Keratinocyte (primary cell): Measurements from ENCODE around the gene OR2C3. TPM values are rescaled to one million over a fixed set of nuclear protein-coding genes. Genes with fewer than 3 reads are reported as not detected.

ENCODE experiments used
- DNase-seq: peaks from one replicate; pipeline ENCODE4 v3.0.0-alpha.2; 2011; ENCODE audit warnings: low read depth, missing footprints, low spot score
- FAIRE-seq: peaks from 2 replicates; lab custom pipeline; 2011; peaks lifted over from hg19 to GRCh38; lab: Jason Lieb, UNC
- H2AFZ ChIP-seq: 2 replicates; pipeline ENCODE4 v1.6.0; 2012; ENCODE audit warnings: low read length, control low read depth, inconsistent platforms; ENCODE audit not compliant: control insufficient read depth
- H3K27ac ChIP-seq: 2 replicates; pipeline ENCODE4 v1.5.1; 2011; ENCODE audit warnings: low read length; ENCODE audit not compliant: control insufficient read depth, insufficient read depth
- H3K27me3 ChIP-seq: 3 replicates; pipeline ENCODE4 v1.6.0; 2011; ENCODE audit warnings: low read length; ENCODE audit not compliant: control insufficient read depth, insufficient read depth; ENCODE audit errors: extremely low read depth
- H3K36me3 ChIP-seq, 2 experiments: 2 replicates in 1 of 2; 3 replicates in 1 of 2; pipeline ENCODE4 v1.5.1; 2011; ENCODE audit warnings: low read length in 2 of 2, mild to moderate bottlenecking in 1 of 2; ENCODE audit not compliant: control insufficient read depth in 2 of 2, insufficient read depth in 2 of 2; ENCODE audit errors: extremely low read depth in 1 of 2
- H3K4me1 ChIP-seq: 3 replicates; pipeline ENCODE4 v1.5.1; 2011; ENCODE audit warnings: low read length; ENCODE audit not compliant: control insufficient read depth, insufficient read depth; ENCODE audit errors: extremely low read depth
- H3K4me2 ChIP-seq: 3 replicates; pipeline ENCODE4 v1.6.0; 2011; ENCODE audit warnings: low read depth, low read length; ENCODE audit not compliant: control insufficient read depth, insufficient read depth; ENCODE audit errors: extremely low read depth
- H3K4me3 ChIP-seq, 3 experiments: fragments of 200-600 bp in 1 of 3; sonication (generic) in 1 of 3; 2 replicates in 2 of 3; 3 replicates in 1 of 3; pipeline ENCODE4 v1.5.1; 2011 to 2016; ENCODE audit warnings: low read length in 3 of 3, mild to moderate bottlenecking in 3 of 3, control low read depth in 2 of 3, inconsistent platforms in 1 of 3, low read depth in 1 of 3, mixed read lengths in 1 of 3, mixed run types in 1 of 3, moderate library complexity in 1 of 3; ENCODE audit not compliant: control insufficient read depth in 2 of 3, insufficient read depth in 2 of 3; ENCODE audit errors: extremely low read depth in 1 of 3
- H3K79me2 ChIP-seq: 2 replicates; pipeline ENCODE4 v1.6.0; 2012; ENCODE audit warnings: low read length; ENCODE audit not compliant: control insufficient read depth, insufficient read depth
- H3K9ac ChIP-seq: 3 replicates; pipeline ENCODE4 v1.6.0; 2011; ENCODE audit warnings: low read length; ENCODE audit not compliant: control insufficient read depth, insufficient read depth; ENCODE audit errors: extremely low read depth
- H3K9me1 ChIP-seq: 3 replicates; pipeline ENCODE4 v1.6.0; 2011; ENCODE audit warnings: low read length; ENCODE audit not compliant: control insufficient read depth, insufficient read depth; ENCODE audit errors: extremely low read depth
- H3K9me3 ChIP-seq: 2 replicates; pipeline ENCODE4 v1.5.1; 2012; ENCODE audit warnings: low read depth, low read length; ENCODE audit not compliant: control insufficient read depth
- H4K20me1 ChIP-seq: 3 replicates; pipeline ENCODE4 v1.6.0; 2011; ENCODE audit warnings: low read length; ENCODE audit not compliant: control insufficient read depth, insufficient read depth; ENCODE audit errors: extremely low read depth
- CTCF ChIP-seq, 3 experiments: IDR thresholded peaks in 1 of 3; conservative IDR thresholded peaks in 1 of 3; optimal IDR thresholded peaks in 1 of 3; 2 replicates in 2 of 3; 3 replicates in 1 of 3; pipeline versions ENCODE3 to v1.5.1; 2011; ENCODE audit warnings: low read length in 3 of 3, mild to moderate bottlenecking in 3 of 3, moderate library complexity in 2 of 3, control low read depth in 1 of 3, inconsistent platforms in 1 of 3; ENCODE audit not compliant: insufficient read depth in 2 of 3; ENCODE audit errors: extremely low read depth in 1 of 3
- EZH2 ChIP-seq: IDR thresholded peaks from one replicate; pipeline ENCODE4 v1.6.1; 2012; ENCODE audit warnings: inconsistent platforms, mild to moderate bottlenecking, low read length, moderate library complexity
- dilution Hi-C: fragments of 300-500 bp; cut with MboI; formaldehyde crosslinking; loops from one replicate; pipeline ENCODE4 v1.7.0; 2020; ENCODE audit warnings: low sequenced_read_pairs; ENCODE audit not compliant: extremely low pct_ligation_motif_present
- polyA plus RNA-seq, 5 experiments: library from polyadenylated mRNA; depleted of rRNA in 3 of 5; stranded (reverse) in 3 of 5; stranded (forward) in 1 of 5; unstranded in 1 of 5; fragments of >200 nt; gene quantifications; 1 replicate in 1 of 5; 2 replicates in 3 of 5; 3 replicates in 1 of 5; pipeline versions ENCODE4 v1.2.1 to v1.2.3, GENCODE V29; 2011 to 2012; ENCODE audit warnings: missing spikeins in 2 of 5, low read depth in 1 of 5, low replicate concordance in 1 of 5

The OR2C3 gene
- polyA plus RNA-seq, 1 donor (not counting 4 experiments of a cell fraction or from before 2014, with no cell fraction given) = not detected

DNA sequence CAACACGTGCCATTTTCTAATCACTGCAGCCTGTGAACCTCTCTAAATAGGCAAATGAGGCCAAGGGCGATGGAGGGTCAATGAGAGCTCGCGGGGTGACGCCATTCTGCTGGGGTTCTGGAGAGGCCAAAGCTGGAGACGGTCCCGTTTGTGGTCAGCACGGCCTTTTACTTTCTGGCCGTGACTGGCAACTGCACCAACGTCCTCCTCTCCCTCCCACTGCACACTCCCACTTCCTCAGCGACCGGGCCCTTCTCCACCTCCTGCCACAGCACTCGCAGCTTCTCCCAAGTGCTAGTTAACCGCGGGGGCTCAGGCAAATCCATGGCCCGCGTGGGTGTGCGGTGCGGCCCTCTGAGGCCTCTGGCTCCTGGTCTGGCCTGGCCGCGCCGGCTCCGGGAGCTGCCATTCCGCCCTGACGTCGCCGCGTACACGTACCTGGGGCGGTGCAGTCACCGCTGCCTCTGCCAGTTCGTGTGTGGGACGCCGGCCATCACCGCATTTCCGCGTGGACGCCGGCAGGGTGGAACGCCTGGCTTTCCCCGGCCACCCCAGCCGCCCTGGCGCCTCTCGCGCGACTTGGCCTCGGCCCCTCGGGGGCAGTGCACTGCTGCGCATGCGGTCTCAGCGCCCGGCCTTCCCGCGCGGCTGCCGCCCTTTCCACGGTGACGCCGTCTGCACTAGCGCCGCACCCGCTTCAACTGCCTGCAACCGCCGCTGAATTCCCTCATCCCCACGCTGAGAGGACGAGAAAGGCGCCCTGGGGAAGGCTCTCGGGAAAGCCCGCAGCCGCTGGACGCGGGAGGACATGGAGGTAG lies 18.2 kb downstream of the OR2C3 start:
- FAIRE-seq (no peak), DNase-seq (no peak)
- Histone ChIP-seq H3K9ac (no peak overlapping the region), H3K4me3 (no peak overlapping the region), H3K27ac (no peak overlapping the region), H2AFZ (no peak overlapping the region), H3K27me3 (no peaks in the 10 kb centered on the region), H3K36me3 (no peaks in the 10 kb centered on the region), H3K9me3 (no peaks in the 10 kb centered on the region), H3K79me2 (no peaks in the 10 kb centered on the region), H3K4me2 (no peak overlapping the region), H4K20me1 (no peaks in the 10 kb centered on the region), H3K9me1 (no peaks in the 10 kb centered on the region), H3K4me1 (no peaks in the 10 kb centered on the region)
- dilution Hi-C loops = no loop called here
- TF ChIP-seq CTCF (optimal IDR thresholded peaks at IDR 0.05 in 1 of 3, IDR thresholded peaks at IDR 0.05 in 1 of 3, conservative IDR thresholded peaks at IDR 0.05 in 1 of 3; ENCODE audit: extremely low read depth in 1 of 3, insufficient read depth in 2 of 3, low read length in 3 of 3) = no peak
- TF ChIP-seq EZH2 = no peak

DNA sequence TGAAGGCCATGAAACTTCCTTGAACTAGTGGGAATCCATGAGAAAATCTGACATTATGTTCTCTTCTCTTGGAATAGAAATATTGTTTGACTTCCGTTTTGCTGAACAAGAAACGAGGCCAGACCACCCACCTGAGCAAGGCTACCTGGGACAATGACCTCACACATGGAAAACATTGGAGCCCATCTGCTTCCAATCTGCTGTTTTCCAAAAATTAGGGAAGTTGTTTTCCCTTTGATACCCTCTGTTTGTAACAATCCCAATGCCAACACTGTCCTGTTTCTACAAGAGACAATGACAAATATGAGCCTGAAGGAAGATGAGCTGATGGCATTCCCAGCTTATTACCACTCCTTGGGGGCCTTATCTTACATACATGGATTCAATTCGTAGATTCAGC lies 29.4 kb downstream of the OR2C3 start:
- H2AFZ ChIP-seq = no peak overlapping the region
- TF ChIP-seq CTCF (optimal IDR thresholded peaks at IDR 0.05 in 1 of 3, IDR thresholded peaks at IDR 0.05 in 1 of 3, conservative IDR thresholded peaks at IDR 0.05 in 1 of 3; ENCODE audit: extremely low read depth in 1 of 3, insufficient read depth in 2 of 3, low read length in 3 of 3) (no peak), EZH2 (no peak)
- no peak overlapping the region for H3K4me3 ChIP-seq
- H3K9ac ChIP-seq = no peak overlapping the region
- H3K4me1 ChIP-seq = no peaks in the 10 kb centered on the region
- H3K27me3 ChIP-seq = no peaks in the 10 kb centered on the region
- H3K27ac ChIP-seq = no peak overlapping the region
- no peak for DNase-seq
- no peaks in the 10 kb centered on the region for H3K9me3 ChIP-seq
- H3K36me3 ChIP-seq = no peaks in the 10 kb centered on the region
- H3K9me1 ChIP-seq = no peaks in the 10 kb centered on the region
- FAIRE-seq = no peak
- dilution Hi-C loops = no loop called here
- H3K4me2 ChIP-seq = no peak overlapping the region
- no peaks in the 10 kb centered on the region for H4K20me1 ChIP-seq
- H3K79me2 ChIP-seq = no peaks in the 10 kb centered on the region
